ENCODE measurements around the gene TRAF3IP1.

DNA sequence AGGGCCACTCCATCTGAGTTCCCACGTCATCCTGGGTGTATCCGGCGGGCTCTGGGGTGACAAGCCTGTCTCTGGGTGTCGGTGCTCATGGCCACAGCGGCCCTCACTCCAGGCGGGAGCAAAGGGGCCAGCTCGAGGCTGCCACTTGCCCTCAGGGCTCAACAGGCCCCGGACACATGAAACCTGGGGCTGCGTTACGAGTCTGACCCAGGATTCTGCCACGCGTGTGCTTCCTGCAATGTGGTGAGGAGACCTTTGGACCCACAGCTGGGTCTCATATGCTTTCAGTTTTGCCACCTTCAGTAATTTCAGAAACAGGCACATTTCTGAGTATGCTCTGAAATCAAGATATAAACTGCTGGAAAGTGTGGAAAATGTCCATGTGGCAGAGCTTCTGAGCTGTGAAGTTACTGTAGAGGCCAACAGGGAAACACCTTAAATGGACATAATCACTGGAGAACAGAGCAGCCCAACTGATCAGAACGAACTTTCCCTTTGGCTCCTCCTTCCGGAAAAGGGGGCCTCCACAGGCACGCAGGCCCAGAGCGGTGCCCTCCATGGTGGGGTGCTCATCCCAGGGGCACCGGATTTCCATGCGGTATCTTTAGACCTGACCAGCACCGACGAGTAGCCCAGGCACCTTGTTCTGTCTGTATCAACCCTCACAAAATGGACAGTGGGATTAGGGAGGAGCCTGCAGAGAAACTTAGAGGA, 46.0 kb upstream of the TRAF3IP1 start:
- no peak for TF ChIP-seq GATA3 (IDR thresholded peaks at IDR 0.05; ENCODE audit: low read depth, low read length)
- TF ChIP-seq GATA2 (IDR thresholded peaks at IDR 0.05; ENCODE audit: low read depth, low read length) = no peak
